PC-3 (cell line): Measurements from ENCODE around the gene PNPT1. TPM values are rescaled to one million over a fixed set of nuclear protein-coding genes. Genes with fewer than 3 reads are reported as not detected.

ENCODE experiments used
- ATAC-seq: fragments of 200-7000 bp; cut with Tn5 transposase; 2 replicates; pipeline ENCODE4 v1.9.1; 2020; ENCODE audit warnings: mild to moderate bottlenecking, moderate library complexity
- BruUV-seq: library from RNA; stranded (reverse); fragments of 400-500 nt; replicated peaks from 2 replicates; lab custom pipeline; 2021; lab: Mats Ljungman, UMichigan
- CTCF ChIA-PET: fragments of 300-600 bp; sonication (Branson Sonifier 250); formaldehyde crosslinking; loops from one replicate; lab custom pipeline; 2022; ENCODE audit warnings: antibody characterized with exemption; lab: Charles Lee
- POLR2A ChIA-PET: fragments of 300-600 bp; sonication (Branson Sonifier 250); formaldehyde crosslinking; loops from one replicate; lab custom pipeline; 2022; ENCODE audit warnings: antibody characterized with exemption; ENCODE audit not compliant: unreplicated experiment; lab: Charles Lee
- DNase-seq: peaks from one replicate; pipeline ENCODE4 v3.0.0-alpha.2; 2015
- H2AFZ ChIP-seq: fragments of 300-600 bp; sonication (generic); 2 replicates; pipeline ENCODE4 v1.6.0; 2016; ENCODE audit warnings: antibody characterized with exemption, low read length
- H3F3A ChIP-seq: fragments of 300-600 bp; sonication (generic); one replicate; pipeline ENCODE4 v1.6.0; 2017; ENCODE audit warnings: antibody characterized with exemption, low read length, control low read depth, mild to moderate bottlenecking; ENCODE audit not compliant: unreplicated experiment
- H3K27ac ChIP-seq: fragments of 300-600 bp; sonication (generic); 2 replicates; pipeline ENCODE4 v1.5.1; 2016; ENCODE audit warnings: mild to moderate bottlenecking, low read length
- H3K27me3 ChIP-seq: fragments of 300-600 bp; sonication (generic); 2 replicates; pipeline ENCODE4 v1.6.1; 2016; ENCODE audit warnings: low read length, mixed read lengths
- H3K36me3 ChIP-seq: fragments of 300-600 bp; sonication (generic); 2 replicates; pipeline ENCODE4 v1.6.1; 2016; ENCODE audit warnings: low read depth, mixed run types, low read length, mixed read lengths
- H3K4me1 ChIP-seq: fragments of 300-600 bp; sonication (generic); 2 replicates; pipeline ENCODE4 v1.5.1; 2016; ENCODE audit warnings: low read length; ENCODE audit not compliant: insufficient read depth
- H3K4me2 ChIP-seq: fragments of 300-600 bp; sonication (generic); 2 replicates; pipeline ENCODE4 v1.6.0; 2016; ENCODE audit warnings: low read length
- H3K4me3 ChIP-seq: fragments of 300-600 bp; sonication (generic); 2 replicates; pipeline ENCODE4 v1.5.1; 2016; ENCODE audit warnings: mild to moderate bottlenecking, low read length, mixed read lengths
- H3K79me2 ChIP-seq: fragments of 300-600 bp; sonication (generic); 2 replicates; pipeline ENCODE4 v1.6.1; 2017; ENCODE audit warnings: low read length, mixed read lengths
- H3K9ac ChIP-seq: fragments of 300-600 bp; sonication (generic); 2 replicates; pipeline ENCODE4 v1.6.0; 2016; ENCODE audit warnings: mild to moderate bottlenecking, low read length
- H3K9me2 ChIP-seq: fragments of 300-600 bp; sonication (generic); replicated peaks from 2 replicates; pipeline ENCODE4 v1.6.1; 2016; ENCODE audit warnings: mixed run types, low read length, mixed read lengths
- H3K9me3 ChIP-seq: fragments of 300-600 bp; sonication (generic); 2 replicates; pipeline ENCODE4 v1.6.1; 2016; ENCODE audit warnings: low read length, mixed read lengths
- H4K20me1 ChIP-seq: fragments of 300-600 bp; sonication (generic); 2 replicates; pipeline ENCODE4 v1.6.1; 2016; ENCODE audit warnings: low read length, mixed read lengths
- CTCF ChIP-seq: fragments of 300-600 bp; sonication (generic); conservative IDR thresholded peaks from 2 replicates; pipeline ENCODE4 v1.5.1; 2017; ENCODE audit warnings: antibody characterized with exemption, low read depth, mild to moderate bottlenecking, low read length
- EZH2 ChIP-seq: fragments of 300-600 bp; sonication (generic); IDR thresholded peaks from one replicate; pipeline ENCODE4 v1.6.1; 2017; ENCODE audit warnings: antibody characterized with exemption, mild to moderate bottlenecking, low read length; ENCODE audit not compliant: unreplicated experiment
- EZH2phosphoT487 ChIP-seq: fragments of 300-600 bp; sonication (generic); IDR thresholded peaks from 2 replicates; pipeline ENCODE4 v1.6.1; 2018; ENCODE audit warnings: mild to moderate bottlenecking, antibody characterized with exemption, low read length, borderline replicate concordance
- intact Hi-C: fragments of 100-400 bp; cut with micrococcal nuclease; formaldehyde crosslinking; loops from 2 replicates; pipeline ENCODE4 v1.9.0; 2023
- total RNA-seq: library from RNA; depleted of rRNA; stranded (reverse); fragments of >200 nt; gene quantifications from 2 replicates; pipeline ENCODE4 v1.2.3, GENCODE V29; 2014

PNPT1 gene
- total RNA-seq, 1 experiment from 2014 or later, result 43.6 TPM

- POLR2A ChIA-PET, result no interaction called here
- Histone ChIP-seq H3K79me2 (no peaks in the 10 kb centered on the region), H2AFZ (no peak overlapping the region), H3K9me3 (no peaks in the 10 kb centered on the region), H4K20me1 (no peaks in the 10 kb centered on the region), H3K9me2 (no peaks in the 10 kb centered on the region), H3K4me2 (no peak overlapping the region), H3K4me3 (no peak overlapping the region), H3K36me3 (no peaks in the 10 kb centered on the region), H3K27me3 (no peaks in the 10 kb centered on the region), H3K9ac (no peak overlapping the region), H3F3A (no peaks in the 10 kb centered on the region), H3K4me1 (no peaks in the 10 kb centered on the region), H3K27ac (no peak overlapping the region)
- no peak for ATAC-seq
- no TSS peak for BruUV-seq
- TF ChIP-seq EZH2phosphoT487 (no peak), CTCF (no peak)
- CTCF ChIA-PET, result no interaction called here
- intact Hi-C loops, result no loop called here
- no peak for DNase-seq
Measured at GRCh38 chr2:55734726-55735125, 41.1 kb upstream of the PNPT1 start.

GRCh38 chr2:55733335-55733734 is 39.7 kb upstream of the PNPT1 start:
- no TSS peak for BruUV-seq
- CTCF ChIA-PET, result no interaction called here
- no peak overlapping the region for H3K4me2 ChIP-seq

GRCh38 chr2:55732854-55733253 is 39.2 kb upstream of the PNPT1 start:
- no peaks in the 10 kb centered on the region for H3K36me3 ChIP-seq
- TF ChIP-seq EZH2 (no peak), EZH2phosphoT487 (no peak), CTCF (no peak)
- H3K4me3 ChIP-seq, result no peak overlapping the region
- POLR2A ChIA-PET, result no interaction called here
- H3K4me2 ChIP-seq, result no peak overlapping the region
- BruUV-seq, result no TSS peak
- H3K9me3 ChIP-seq, result no peaks in the 10 kb centered on the region
- intact Hi-C loops, result no loop called here
- H3K27ac ChIP-seq, result no peak overlapping the region
- H3K79me2 ChIP-seq, result no peaks in the 10 kb centered on the region
- DNase-seq, result no peak
- no peaks in the 10 kb centered on the region for H3K27me3 ChIP-seq
- no peak overlapping the region for H3K9ac ChIP-seq
- no peak overlapping the region for H2AFZ ChIP-seq
- CTCF ChIA-PET, result no interaction called here
- H3K9me2 ChIP-seq, result no peaks in the 10 kb centered on the region
- H3K4me1 ChIP-seq, result no peaks in the 10 kb centered on the region
- ATAC-seq, result no peak
- no peaks in the 10 kb centered on the region for H4K20me1 ChIP-seq
- H3F3A ChIP-seq, result no peaks in the 10 kb centered on the region

More at GRCh38 chr2:55733335-55733734, 39.7 kb upstream of the PNPT1 start:
- POLR2A ChIA-PET, result no interaction called here
- Histone ChIP-seq H3K9me2 (no peaks in the 10 kb centered on the region), H3K79me2 (no peaks in the 10 kb centered on the region), H4K20me1 (no peaks in the 10 kb centered on the region), H3K27me3 (no peaks in the 10 kb centered on the region), H2AFZ (no peak overlapping the region), H3F3A (no peaks in the 10 kb centered on the region), H3K9ac (no peak overlapping the region), H3K36me3 (no peaks in the 10 kb centered on the region), H3K27ac (no peak overlapping the region), H3K4me3 (no peak overlapping the region), H3K4me1 (no peaks in the 10 kb centered on the region), H3K9me3 (no peaks in the 10 kb centered on the region)
- intact Hi-C loops, result no loop called here
- DNase-seq (no peak), ATAC-seq (no peak)
- TF ChIP-seq EZH2 (no peak), CTCF (no peak), EZH2phosphoT487 (no peak)
